Thoracic aorta (tissue), 2 donors: ENCODE measurements around the gene MRGPRX2. TPM values are rescaled to one million over a fixed set of nuclear protein-coding genes. Genes with fewer than 3 reads are reported as not detected.

Source experiments
- ATAC-seq: fragments of 150-250 bp; one replicate; pipeline ENCODE4 v1.8.0; 2017; ENCODE audit warnings: low read depth; ENCODE audit not compliant: insufficient number of reproducible peaks, low FRiP score
- DNase-seq: peaks from one replicate; pipeline ENCODE4 v3.0.0-alpha.2; 2020; ENCODE audit warnings: low spot score
- H3K27ac ChIP-seq, 2 donors: fragments of 200-600 bp; sonication (generic); 1 replicate in 1 of 2; 2 replicates in 1 of 2; pipeline ENCODE4 v1.5.1; 2016; ENCODE audit warnings: mild to moderate bottlenecking in 2 of 2, moderate library complexity in 2 of 2
- H3K27me3 ChIP-seq: fragments of 200-600 bp; sonication (generic); replicated peaks from 2 replicates; pipeline ENCODE4 v1.6.0; 2016; ENCODE audit warnings: mild to moderate bottlenecking; ENCODE audit not compliant: insufficient read depth
- H3K36me3 ChIP-seq: fragments of 200-600 bp; sonication (generic); one replicate; pipeline ENCODE4 v1.5.1; 2016
- H3K4me1 ChIP-seq, 2 donors: fragments of 200-600 bp; sonication (generic); 1 replicate in 1 of 2; 2 replicates in 1 of 2; pipeline versions ENCODE4 v1.5.1 to v1.6.0; 2016; ENCODE audit warnings: low read depth in 2 of 2, mild to moderate bottlenecking in 1 of 2; ENCODE audit not compliant: control insufficient read depth in 1 of 2
- H3K4me3 ChIP-seq: fragments of 200-600 bp; sonication (generic); 2 replicates; pipeline ENCODE4 v1.5.1; 2016; ENCODE audit warnings: mild to moderate bottlenecking
- H3K9me3 ChIP-seq: fragments of 200-600 bp; sonication (generic); 2 replicates; pipeline ENCODE4 v1.5.1; 2016
- CTCF ChIP-seq: fragments of 200-600 bp; sonication (generic); IDR thresholded peaks from one replicate; pipeline ENCODE4 v1.5.1; 2019; ENCODE audit warnings: antibody characterized with exemption
- total RNA-seq, 2 donors: library from RNA; depleted of rRNA; stranded (reverse); fragments of >200 nt; gene quantifications; one replicate each; pipeline versions ENCODE4 v1.1.0 to v1.2.3, GENCODE V29; 2016

The MRGPRX2 gene
- total RNA-seq, 2 donors from 2014 or later, result 0.27 TPM; not detected in 1

- no peak overlapping the region for H3K4me3 ChIP-seq
- no peak for TF ChIP-seq CTCF
- H3K9me3 ChIP-seq, result no peaks in the 10 kb centered on the region
- no peak for ATAC-seq
- no peaks in the 10 kb centered on the region for H3K27me3 ChIP-seq
- H3K4me1 ChIP-seq, result no peaks in the 10 kb centered on the region
- H3K36me3 ChIP-seq, result no peaks in the 10 kb centered on the region
- no peak overlapping the region for H3K27ac ChIP-seq
- no peak for DNase-seq
Measured at GRCh38 chr11:19013181-19013857, 47.2 kb downstream of the MRGPRX2 start.

GRCh38 chr11:19012636-19013035, 47.9 kb downstream of the MRGPRX2 start:
- no peaks in the 10 kb centered on the region for H3K4me1 ChIP-seq
- ATAC-seq, result no peak
- no peaks in the 10 kb centered on the region for H3K9me3 ChIP-seq
- no peak overlapping the region for H3K4me3 ChIP-seq
- H3K36me3 ChIP-seq, result no peaks in the 10 kb centered on the region
- DNase-seq, result no peak
- no peak for TF ChIP-seq CTCF
- no peaks in the 10 kb centered on the region for H3K27me3 ChIP-seq
- H3K27ac ChIP-seq, result no peak overlapping the region

Other genes starting within 250 kb of the MRGPRX2 start
- not detected for gene MRGPRX1, start 121.3 kb downstream of the MRGPRX2 start, total RNA-seq
- gene ZDHHC13, start 56.5 kb upstream of the MRGPRX2 start, total RNA-seq, result 10 to 100 TPM; 11.9 to 12.6 TPM
- not detected for gene CSRP3, start 141.3 kb upstream of the MRGPRX2 start, total RNA-seq
- gene E2F8, start 180.2 kb upstream of the MRGPRX2 start, total RNA-seq, result not detected